KMS-11 (cell line): ENCODE data around the gene LHFPL6.

ENCODE experiments used
- H2AFZ ChIP-seq: fragments of 200-600 bp; sonication (generic); 2 replicates; pipeline ENCODE4 v1.6.1; 2016; ENCODE audit warnings: antibody characterized with exemption, mixed run types, low read depth
- H3K27ac ChIP-seq: fragments of 200-600 bp; sonication (generic); 2 replicates; pipeline ENCODE4 v1.6.1; 2016; ENCODE audit warnings: mild to moderate bottlenecking, mixed run types
- H3K27me3 ChIP-seq: fragments of 200-600 bp; sonication (generic); 2 replicates; pipeline ENCODE4 v1.6.1; 2017; ENCODE audit warnings: mild to moderate bottlenecking, low read depth, mixed run types, moderate library complexity; ENCODE audit not compliant: insufficient read depth
- H3K36me3 ChIP-seq: fragments of 200-600 bp; sonication (generic); 2 replicates; pipeline ENCODE4 v1.6.1; 2017; ENCODE audit warnings: mild to moderate bottlenecking, mixed run types; ENCODE audit not compliant: insufficient read depth
- H3K4me1 ChIP-seq: fragments of 200-600 bp; sonication (generic); 2 replicates; pipeline ENCODE4 v1.6.1; 2016; ENCODE audit warnings: mild to moderate bottlenecking, low read depth, mixed run types; ENCODE audit not compliant: poor library complexity, severe bottlenecking
- H3K4me2 ChIP-seq: fragments of 200-600 bp; sonication (generic); 2 replicates; pipeline ENCODE4 v1.7.0; 2016; ENCODE audit warnings: mild to moderate bottlenecking, mixed run types
- H3K4me3 ChIP-seq: fragments of 200-600 bp; sonication (generic); IDR thresholded peaks from 2 replicates; pipeline ENCODE4 v1.6.1; 2017; ENCODE audit warnings: low read depth, low read length, mixed read lengths; ENCODE audit not compliant: insufficient read depth
- H3K79me2 ChIP-seq: fragments of 200-600 bp; sonication (generic); 2 replicates; pipeline ENCODE4 v1.6.1; 2016; ENCODE audit warnings: low read depth, mixed run types; ENCODE audit not compliant: insufficient read depth
- H3K9ac ChIP-seq: fragments of 200-600 bp; sonication (generic); 2 replicates; pipeline ENCODE4 v1.6.1; 2016; ENCODE audit warnings: mild to moderate bottlenecking, mixed run types
- H4K20me1 ChIP-seq: fragments of 200-600 bp; sonication (generic); 2 replicates; pipeline ENCODE4 v1.6.1; 2016; ENCODE audit warnings: mild to moderate bottlenecking, mixed run types; ENCODE audit not compliant: insufficient read depth
- CTCF ChIP-seq: fragments of 200-600 bp; sonication (generic); conservative IDR thresholded peaks from 2 replicates; pipeline ENCODE4 v1.6.1; 2017; ENCODE audit warnings: low read depth, mild to moderate bottlenecking, antibody characterized with exemption, low read length, moderate library complexity, mixed read lengths

LHFPL6 gene

GRCh38 chr13:39376076-39376475 is 226.9 kb downstream of the LHFPL6 start:
- H3K4me3 ChIP-seq = no peak overlapping the region

GRCh38 chr13:39375601-39376000 is 227.4 kb downstream of the LHFPL6 start:
- Histone ChIP-seq H3K27ac (no peak overlapping the region), H4K20me1 (no peaks in the 10 kb centered on the region), H3K27me3 (no peaks in the 10 kb centered on the region), H3K4me3 (no peak overlapping the region), H3K36me3 (no peaks in the 10 kb centered on the region), H3K79me2 (no peaks in the 10 kb centered on the region), H3K9ac (no peak overlapping the region), H2AFZ (no peak overlapping the region), H3K4me2 (no peak overlapping the region), H3K4me1 (peaks cover 3% of the 10 kb centered on the region)
- TF ChIP-seq CTCF = no peak

More at GRCh38 chr13:39376076-39376475, 226.9 kb downstream of the LHFPL6 start:
- Histone ChIP-seq H2AFZ (no peak overlapping the region), H3K27ac (no peak overlapping the region), H3K4me2 (no peak overlapping the region), H4K20me1 (no peaks in the 10 kb centered on the region), H3K27me3 (no peaks in the 10 kb centered on the region), H3K36me3 (no peaks in the 10 kb centered on the region), H3K4me1 (peaks cover 3% of the 10 kb centered on the region), H3K9ac (no peak overlapping the region), H3K79me2 (no peaks in the 10 kb centered on the region)
- no peak for TF ChIP-seq CTCF

- Histone ChIP-seq H3K27me3 (no peaks in the 10 kb centered on the region), H4K20me1 (no peaks in the 10 kb centered on the region), H3K4me1 (peaks cover 2% of the 10 kb centered on the region), H3K27ac (no peak overlapping the region), H3K4me3 (no peak overlapping the region), H3K9ac (no peak overlapping the region), H3K4me2 (no peak overlapping the region), H3K79me2 (no peaks in the 10 kb centered on the region), H2AFZ (no peak overlapping the region), H3K36me3 (no peaks in the 10 kb centered on the region)
- no peak for TF ChIP-seq CTCF
Observed at GRCh38 chr13:39374741-39375189, 228.2 kb downstream of the LHFPL6 start.

- Histone ChIP-seq H3K4me3 (no peak overlapping the region), H3K4me1 (no peaks in the 10 kb centered on the region), H3K79me2 (no peaks in the 10 kb centered on the region), H2AFZ (no peak overlapping the region), H3K27ac (no peak overlapping the region), H3K4me2 (no peak overlapping the region), H4K20me1 (no peaks in the 10 kb centered on the region), H3K27me3 (no peaks in the 10 kb centered on the region), H3K9ac (no peak overlapping the region), H3K36me3 (no peaks in the 10 kb centered on the region)
- no peak for TF ChIP-seq CTCF
Observed at GRCh38 chr13:39373145-39373544, 229.8 kb downstream of the LHFPL6 start.

GRCh38 chr13:39371706-39372105 is 231.3 kb downstream of the LHFPL6 start:
- Histone ChIP-seq H3K27me3 (no peaks in the 10 kb centered on the region), H3K27ac (no peak overlapping the region), H3K79me2 (no peaks in the 10 kb centered on the region), H3K4me3 (no peak overlapping the region), H3K9ac (no peak overlapping the region), H3K4me1 (no peaks in the 10 kb centered on the region), H2AFZ (no peak overlapping the region), H3K36me3 (no peaks in the 10 kb centered on the region), H4K20me1 (no peaks in the 10 kb centered on the region), H3K4me2 (no peak overlapping the region)
- no peak for TF ChIP-seq CTCF
